T-helper 22 cell (primary cell): ENCODE results near the gene EIF4G1.
"Not testable (repeated sequence)": the region's sequence is repeated elsewhere in the genome, so short reads cannot be mapped to it uniquely, and the experiment has no call there.

Source experiments
- DNase-seq: peaks from one replicate; pipeline ENCODE4 v3.0.0-alpha.2; 2020; ENCODE audit warnings: low read depth

EIF4G1 gene

DNA sequence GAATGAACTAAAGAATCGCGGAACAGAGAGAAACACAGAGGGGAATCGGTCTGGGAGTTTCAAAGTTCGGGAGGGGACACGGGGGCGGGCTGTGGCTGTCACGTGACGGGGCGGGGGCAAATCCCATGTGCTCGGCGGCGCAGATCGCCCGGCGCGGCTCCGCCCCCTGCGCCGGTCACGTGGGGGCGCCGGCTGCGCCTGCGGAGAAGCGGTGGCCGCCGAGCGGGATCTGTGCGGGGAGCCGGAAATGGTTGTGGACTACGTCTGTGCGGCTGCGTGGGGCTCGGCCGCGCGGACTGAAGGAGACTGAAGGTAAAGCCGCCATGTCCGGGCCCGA is at the start of gene EIF4G1:
TSS of gene EIF4G1 (plus strand) at position 244 of the 337 bp plus-strand sequence. CDS start 1,191 bp downstream, outside the sequence.
- peak; percentile 88 for DNase-seq

DNA sequence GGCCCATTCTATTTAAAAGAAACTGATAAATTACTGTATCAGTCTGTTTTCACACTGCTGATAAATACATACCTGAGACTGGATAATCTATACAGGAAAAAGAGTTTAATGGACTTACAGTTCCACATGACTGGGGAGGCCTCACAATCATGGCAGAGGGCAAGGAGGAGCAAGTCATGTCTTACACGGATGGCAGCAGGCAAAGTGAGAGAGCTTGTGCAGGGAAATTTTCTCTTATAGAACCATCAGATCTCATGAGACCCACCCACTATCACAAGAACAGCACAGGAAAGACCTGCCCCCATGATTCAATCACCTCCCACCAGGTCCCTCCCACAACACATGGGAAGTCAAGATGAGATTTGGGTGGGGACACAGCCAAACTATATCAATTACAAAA is 47.2 kb upstream of the EIF4G1 start:
- not testable (repeated sequence) for DNase-seq

GRCh38 chr3:184272269-184272668 is 42.1 kb upstream of the EIF4G1 start:
- DNase-seq: no peak

DNA sequence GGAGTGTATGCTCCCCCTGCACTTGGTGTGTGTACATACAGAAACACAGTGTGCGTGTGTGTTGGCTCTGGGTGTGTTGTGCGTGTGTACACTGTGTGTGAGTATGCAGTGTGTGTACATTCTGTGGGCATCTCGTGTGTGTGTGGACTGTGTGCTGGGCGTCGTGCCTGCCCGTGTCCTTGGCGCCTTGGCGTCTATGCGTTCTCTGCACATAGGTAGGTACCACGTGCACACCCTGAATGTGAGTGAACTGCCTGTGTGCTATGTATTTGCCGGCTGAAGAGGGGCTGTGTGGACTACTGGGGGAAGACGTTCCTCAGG is 39.1 kb upstream of the EIF4G1 start:
- no peak for DNase-seq

DNA sequence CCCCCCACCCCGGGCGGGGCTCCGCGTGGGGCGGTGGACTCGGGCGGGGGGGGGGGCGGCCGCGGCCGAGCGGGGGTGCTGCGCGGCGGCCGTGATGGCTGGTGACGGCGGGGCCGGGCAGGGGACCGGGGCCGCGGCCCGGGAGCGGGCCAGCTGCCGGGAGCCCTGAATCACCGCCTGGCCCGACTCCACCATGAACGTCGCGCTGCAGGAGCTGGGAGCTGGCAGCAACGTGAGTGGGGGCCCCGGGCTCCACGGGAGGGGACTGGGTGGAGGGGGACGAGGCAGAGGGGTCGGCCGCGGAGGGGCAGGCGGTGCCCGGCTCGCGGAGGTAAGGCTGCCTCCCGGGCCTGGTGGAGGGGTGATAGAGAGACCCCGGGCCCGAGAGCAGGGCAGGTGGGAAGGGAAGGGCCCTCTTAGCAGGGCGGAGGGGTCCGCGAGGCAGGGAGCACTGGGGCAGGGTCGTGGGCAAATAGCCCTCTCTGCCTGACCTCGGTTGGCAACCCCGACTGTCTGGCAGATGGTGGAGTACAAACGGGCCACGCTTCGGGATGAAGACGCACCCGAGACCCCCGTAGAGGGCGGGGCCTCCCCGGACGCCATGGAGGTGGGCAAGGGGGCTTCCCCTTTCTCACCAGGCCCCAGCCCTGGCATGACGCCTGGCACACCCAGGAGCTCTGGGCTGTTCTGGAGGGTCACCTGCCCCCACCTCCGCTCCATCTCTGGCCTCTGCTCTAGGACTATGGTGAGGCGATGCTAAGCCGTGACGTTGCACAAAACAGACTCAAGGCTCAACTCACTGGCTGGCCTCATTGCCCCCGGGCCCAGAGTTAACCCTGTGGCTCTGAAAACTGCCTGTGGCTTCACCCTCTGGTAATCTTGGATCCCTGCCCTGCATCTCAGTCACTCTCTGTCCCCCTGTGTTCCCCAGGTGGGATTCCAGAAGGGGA is 38.2 kb upstream of the EIF4G1 start, which contains the start of gene ECE2:
TSS of gene ECE2 (plus strand) at position 62 of the 950 bp plus-strand sequence. CDS start at position 194, 132 bp downstream.
- no peak for DNase-seq

DNA sequence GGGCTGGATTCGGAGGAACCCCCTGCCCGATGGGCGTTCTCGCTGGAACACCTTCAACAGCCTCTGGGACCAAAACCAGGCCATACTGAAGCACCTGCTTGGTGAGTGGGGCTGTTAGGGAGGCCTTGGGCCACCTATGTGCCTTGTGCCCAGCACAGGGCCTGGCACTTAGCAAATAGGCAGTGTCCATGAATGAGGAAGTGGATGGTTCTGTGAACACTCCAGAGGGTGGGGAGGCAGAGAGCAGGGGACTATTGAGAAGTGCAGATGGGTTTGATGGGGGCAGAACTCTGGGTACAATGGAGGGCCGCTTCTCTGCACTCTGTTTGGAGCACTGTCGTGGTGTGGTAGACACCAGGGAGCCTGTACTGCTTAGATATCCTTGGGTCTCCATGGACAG is 37.0 kb upstream of the EIF4G1 start:
- no peak for DNase-seq

DNA sequence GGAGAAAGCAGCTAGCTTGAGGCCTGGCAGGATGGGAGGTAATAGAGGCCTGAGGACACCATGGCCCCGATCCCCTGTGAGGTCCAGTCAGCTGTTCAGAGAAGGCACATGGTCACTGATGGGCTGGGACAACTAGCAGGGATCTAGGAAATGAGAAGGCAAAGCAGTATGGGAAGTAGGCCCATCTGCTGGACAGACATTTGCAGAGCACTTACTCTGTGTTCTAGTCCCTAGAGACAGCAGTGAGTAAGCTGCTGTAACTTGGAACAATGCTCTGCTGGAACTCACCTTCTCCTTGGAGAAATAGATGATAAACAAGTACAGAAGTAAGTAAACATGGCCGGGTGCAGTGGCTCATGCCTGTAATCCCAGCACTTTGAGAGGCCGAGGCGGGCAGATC is 31.5 kb upstream of the EIF4G1 start:
- DNase-seq: no peak

- DNase-seq: no peak
These were observed 30.7 kb upstream of the EIF4G1 start for GRCh38 chr3:184283681-184284080.

- DNase-seq: no peak
These were observed 29.7 kb upstream of the EIF4G1 start for GRCh38 chr3:184284696-184285095.

GRCh38 chr3:184289426-184289938 is 24.9 kb upstream of the EIF4G1 start:
- no peak for DNase-seq

DNA sequence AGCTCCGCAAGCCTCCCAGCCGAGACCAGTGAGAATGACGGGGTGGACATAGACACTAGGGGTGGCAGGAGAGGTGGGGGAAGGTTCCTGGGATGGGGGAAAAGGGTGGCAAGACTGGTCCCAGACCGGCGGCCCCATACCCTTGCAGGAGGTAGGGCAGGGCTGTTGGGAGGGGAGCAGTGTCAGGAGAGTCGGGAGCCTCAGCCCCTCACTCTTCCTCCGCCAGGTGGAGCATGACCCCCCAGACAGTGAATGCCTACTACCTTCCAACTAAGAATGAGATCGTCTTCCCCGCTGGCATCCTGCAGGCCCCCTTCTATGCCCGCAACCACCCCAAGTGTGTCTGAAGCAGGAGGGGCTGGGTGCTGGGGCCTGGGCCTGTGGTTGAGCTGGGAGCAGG is 24.1 kb upstream of the EIF4G1 start:
- no peak for DNase-seq

GRCh38 chr3:184291044-184291737 is 23.2 kb upstream of the EIF4G1 start:
- DNase-seq: no peak

DNA sequence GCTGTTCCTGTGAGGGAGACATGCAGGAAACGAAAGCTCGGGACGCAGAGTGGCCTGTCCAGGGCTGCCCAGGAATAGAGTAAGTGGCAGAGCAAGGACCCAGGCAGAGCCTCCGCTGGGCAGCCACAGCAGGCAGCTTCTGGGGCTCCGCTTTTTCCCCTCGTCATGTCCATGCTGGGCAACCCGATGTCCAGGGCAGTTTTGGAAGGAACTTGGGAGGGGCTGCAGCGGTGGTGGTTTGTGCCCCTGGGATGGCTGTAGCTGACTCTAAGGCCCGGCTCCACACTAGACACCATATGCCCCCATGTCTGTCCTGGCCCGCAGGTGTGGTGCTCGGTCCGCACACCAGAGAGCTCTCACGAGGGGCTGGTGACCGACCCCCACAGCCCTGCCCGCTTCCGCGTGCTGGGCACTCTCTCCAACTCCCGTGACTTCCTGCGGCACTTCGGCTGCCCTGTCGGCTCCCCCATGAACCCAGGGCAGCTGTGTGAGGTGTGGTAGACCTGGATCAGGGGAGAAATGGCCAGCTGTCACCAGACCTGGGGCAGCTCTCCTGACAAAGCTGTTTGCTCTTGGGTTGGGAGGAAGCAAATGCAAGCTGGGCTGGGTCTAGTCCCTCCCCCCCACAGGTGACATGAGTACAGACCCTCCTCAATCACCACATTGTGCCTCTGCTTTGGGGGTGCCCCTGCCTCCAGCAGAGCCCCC is 22.5 kb upstream of the EIF4G1 start:
- no peak for DNase-seq

GRCh38 chr3:184295771-184296170 is 18.6 kb upstream of the EIF4G1 start:
- DNase-seq: no peak

GRCh38 chr3:184296616-184297015 is 17.8 kb upstream of the EIF4G1 start:
- DNase-seq: no peak

GRCh38 chr3:184298759-184299487 is 15.5 kb upstream of the EIF4G1 start, which contains the start of gene PSMD2:
PSMD2 (plus strand) TSS chr3:184299241; CDS start chr3:184299267, 26 bp downstream.
- peak; percentile 95 for DNase-seq

DNA sequence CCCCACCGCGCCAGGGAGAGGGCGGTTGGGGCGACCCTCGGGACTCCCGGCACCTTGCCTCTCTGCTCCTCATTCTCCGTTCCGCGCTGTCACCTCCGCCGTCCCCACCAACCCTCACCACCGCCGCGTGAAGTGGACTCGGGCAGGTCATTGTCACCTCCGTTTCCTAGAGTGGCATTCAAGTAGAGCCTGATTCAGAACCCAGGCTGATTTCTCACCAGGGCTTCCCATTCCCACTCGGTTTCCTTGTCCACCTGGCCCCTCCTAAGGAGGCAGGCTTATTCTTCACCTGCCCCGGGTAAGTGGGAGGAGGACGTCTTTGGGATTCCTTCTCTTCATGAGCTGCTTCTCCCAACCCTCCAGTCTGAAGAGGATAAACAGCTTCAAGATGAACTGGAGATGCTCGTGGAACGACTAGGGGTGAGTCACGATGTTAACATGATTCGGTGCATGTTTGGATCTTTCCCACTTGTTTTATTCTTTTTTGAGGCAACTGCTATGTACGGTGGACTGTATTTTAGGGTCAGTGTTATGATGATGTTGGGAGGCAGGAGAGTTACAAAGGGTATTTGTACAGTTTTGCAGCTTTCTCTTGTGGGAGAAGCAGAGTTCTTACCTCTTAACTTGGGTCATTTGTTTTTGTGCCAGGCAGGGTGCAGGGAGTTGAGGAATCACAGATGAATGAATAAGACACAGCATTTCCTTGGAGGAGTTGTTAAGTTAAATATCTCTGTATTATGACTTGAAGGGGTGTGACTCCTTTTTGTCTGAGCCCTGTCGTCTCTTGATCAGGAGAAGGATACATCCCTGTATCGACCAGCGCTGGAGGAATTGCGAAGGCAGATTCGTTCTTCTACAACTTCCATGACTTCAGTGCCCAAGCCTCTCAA is 14.7 kb upstream of the EIF4G1 start:
- no peak for DNase-seq

DNA sequence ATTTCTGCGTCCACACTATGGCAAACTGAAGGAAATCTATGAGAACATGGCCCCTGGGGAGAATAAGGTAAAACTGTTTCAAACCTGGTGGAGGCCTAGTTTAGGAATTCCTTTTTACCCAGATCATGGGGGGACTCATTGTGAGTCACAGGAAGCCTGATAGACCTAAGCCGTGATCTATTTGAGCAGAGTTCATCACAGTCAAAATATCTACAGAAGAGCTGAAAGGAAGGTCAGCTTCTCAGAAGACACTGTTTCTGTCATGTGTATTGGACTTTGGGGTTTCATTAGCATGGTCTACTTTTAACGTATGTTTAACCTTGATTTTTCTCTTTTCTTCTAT is 14.1 kb upstream of the EIF4G1 start:
- DNase-seq: no peak

DNA sequence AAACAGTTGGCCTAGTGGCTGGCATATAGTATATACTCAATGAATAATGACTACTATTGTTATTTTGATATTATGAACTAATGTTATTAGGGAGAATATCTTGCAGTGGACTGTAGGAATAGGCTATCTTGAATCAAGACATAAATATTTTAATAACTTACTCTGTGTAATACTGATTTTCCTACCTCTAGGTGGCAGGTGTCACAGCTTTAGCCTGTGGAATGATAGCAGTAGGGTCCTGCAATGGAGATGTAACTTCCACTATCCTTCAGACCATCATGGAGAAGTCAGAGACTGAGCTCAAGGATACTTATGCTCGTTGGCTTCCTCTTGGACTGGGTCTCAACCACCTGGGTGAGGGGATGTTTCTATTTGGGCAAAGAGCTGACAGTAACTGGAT is 8.8 kb upstream of the EIF4G1 start:
- no peak for DNase-seq

DNA sequence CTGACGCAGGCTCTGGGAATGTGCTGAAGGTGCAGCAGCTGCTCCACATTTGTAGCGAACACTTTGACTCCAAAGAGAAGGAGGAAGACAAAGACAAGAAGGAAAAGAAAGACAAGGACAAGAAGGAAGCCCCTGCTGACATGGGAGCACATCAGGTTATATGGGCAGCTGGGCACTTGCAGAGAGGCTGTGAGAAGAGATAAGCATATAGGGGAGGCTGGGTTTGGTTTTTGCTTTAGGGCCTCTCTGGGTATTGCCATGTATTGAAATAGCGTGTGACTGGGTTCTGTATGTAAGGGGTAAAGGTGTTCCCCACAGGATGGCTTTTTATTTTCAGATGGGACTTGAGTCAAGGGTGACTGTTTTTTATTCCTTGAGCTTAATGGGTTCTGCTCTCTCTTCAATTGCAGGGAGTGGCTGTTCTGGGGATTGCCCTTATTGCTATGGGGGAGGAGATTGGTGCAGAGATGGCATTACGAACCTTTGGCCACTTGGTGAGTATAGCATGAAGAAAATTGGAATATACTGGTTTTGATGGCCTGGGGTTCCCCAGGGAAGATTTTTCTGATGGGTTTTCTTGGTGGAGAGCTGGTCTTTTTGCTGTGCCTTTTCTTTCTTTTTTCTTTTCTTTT is 7.9 kb upstream of the EIF4G1 start:
- no peak for DNase-seq
